WTC11 (cell line): ENCODE data around the gene ALK. TPM values are rescaled to one million over a fixed set of nuclear protein-coding genes. Genes with fewer than 3 reads are reported as not detected.

Experiments used
- ATAC-seq: fragments of 200-7000 bp; cut with Tn5 transposase; 2 replicates; pipeline ENCODE4 v1.10.0; 2021; ENCODE audit warnings: mild to moderate bottlenecking, moderate library complexity
- CTCF ChIA-PET: fragments of 300-600 bp; sonication (Branson Sonifier 250); formaldehyde crosslinking; loops from one replicate; lab custom pipeline; 2021; ENCODE audit warnings: antibody characterized with exemption; lab: Charles Lee
- POLR2A ChIA-PET: fragments of 350-600 bp; sonication (Branson Sonifier 250); formaldehyde crosslinking; loops from one replicate; lab custom pipeline; 2021; ENCODE audit warnings: antibody characterized with exemption; lab: Charles Lee
- DNase-seq: peaks from one replicate; pipeline ENCODE4 v3.0.0; 2021; ENCODE audit warnings: low spot score
- H3K27ac Mint-ChIP-seq: 2 replicates; pipeline ENCODE4 v1.8.0; 2021; ENCODE audit warnings: mixed read lengths
- H3K27me3 Mint-ChIP-seq: 2 replicates; pipeline ENCODE4 v1.8.0; 2021; ENCODE audit warnings: low read depth, mild to moderate bottlenecking, moderate library complexity, mixed read lengths
- H3K36me3 Mint-ChIP-seq: 2 replicates; pipeline ENCODE4 v1.8.0; 2021; ENCODE audit warnings: mixed read lengths
- H3K4me1 Mint-ChIP-seq: 2 replicates; pipeline ENCODE4 v1.8.0; 2022; ENCODE audit warnings: mixed read lengths
- H3K4me3 Mint-ChIP-seq: 2 replicates; pipeline ENCODE4 v1.8.0; 2021; ENCODE audit warnings: mild to moderate bottlenecking, moderate library complexity, mixed read lengths
- H3K9me3 Mint-ChIP-seq: 2 replicates; pipeline ENCODE4 v1.8.0; 2021; ENCODE audit warnings: mixed read lengths
- ARID4B ChIP-seq: sonication (generic); formaldehyde crosslinking; IDR thresholded peaks from 2 replicates; pipeline ENCODE4 v1.8.0; 2023; ENCODE audit warnings: missing genetic modification reagents, mild to moderate bottlenecking, borderline replicate concordance
- CBFB ChIP-seq: sonication (generic); formaldehyde crosslinking; IDR thresholded peaks from 2 replicates; pipeline ENCODE4 v1.8.1; 2022; ENCODE audit warnings: mild to moderate bottlenecking, low read depth, missing genetic modification reagents
- CREB1 ChIP-seq: sonication (generic); formaldehyde crosslinking; IDR thresholded peaks from 2 replicates; pipeline ENCODE4 v1.8.0; 2023; ENCODE audit warnings: mild to moderate bottlenecking, missing genetic modification reagents
- FOXP4 ChIP-seq: sonication (generic); formaldehyde crosslinking; IDR thresholded peaks from 2 replicates; pipeline ENCODE4 v1.8.0; 2022; ENCODE audit warnings: mild to moderate bottlenecking, missing genetic modification reagents
- HMGXB4 ChIP-seq: sonication (generic); formaldehyde crosslinking; IDR thresholded peaks from 2 replicates; pipeline ENCODE4 v1.8.1; 2023; ENCODE audit warnings: mild to moderate bottlenecking, moderate library complexity, missing genetic modification reagents
- JAZF1 ChIP-seq: fragments of 250-450 bp; sonication (Bioruptor Pico); IDR thresholded peaks from 2 replicates; pipeline ENCODE4 v1.9.0; 2021; ENCODE audit warnings: moderate library complexity, mild to moderate bottlenecking, inconsistent platforms
- MLX ChIP-seq: sonication (generic); formaldehyde crosslinking; IDR thresholded peaks from 2 replicates; pipeline ENCODE4 v1.8.1; 2023; ENCODE audit warnings: mild to moderate bottlenecking, missing genetic modification reagents, moderate library complexity
- MYBL2 ChIP-seq: sonication (generic); formaldehyde crosslinking; IDR thresholded peaks from 2 replicates; pipeline ENCODE4 v1.8.1; 2023; ENCODE audit warnings: mild to moderate bottlenecking, moderate library complexity, missing genetic modification reagents
- OVOL2 ChIP-seq: fragments of 250-450 bp; sonication (Bioruptor Pico); IDR thresholded peaks from 2 replicates; pipeline ENCODE4 v1.9.0; 2021; ENCODE audit warnings: mild to moderate bottlenecking, borderline replicate concordance
- PRRX2 ChIP-seq: fragments of 250-450 bp; sonication (Bioruptor Pico); IDR thresholded peaks from 2 replicates; pipeline ENCODE4 v1.8.0; 2021; ENCODE audit warnings: mild to moderate bottlenecking
- SP1 ChIP-seq: sonication (generic); formaldehyde crosslinking; conservative IDR thresholded peaks from 2 replicates; pipeline ENCODE4 v1.8.1; 2022; ENCODE audit warnings: missing genetic modification reagents
- USF1 ChIP-seq: sonication (generic); formaldehyde crosslinking; IDR thresholded peaks from 2 replicates; pipeline ENCODE4 v1.8.0; 2022; ENCODE audit warnings: mild to moderate bottlenecking, missing genetic modification reagents
- USF2 ChIP-seq: sonication (generic); formaldehyde crosslinking; IDR thresholded peaks from 2 replicates; pipeline ENCODE4 v1.8.1; 2023; ENCODE audit warnings: mild to moderate bottlenecking, missing genetic modification reagents, moderate library complexity
- ZBTB43 ChIP-seq: sonication (generic); formaldehyde crosslinking; IDR thresholded peaks from 2 replicates; pipeline ENCODE4 v1.8.1; 2023; ENCODE audit warnings: mild to moderate bottlenecking, missing genetic modification reagents
- ZNF138 ChIP-seq: sonication (generic); formaldehyde crosslinking; conservative IDR thresholded peaks from 2 replicates; pipeline ENCODE4 v1.8.1; 2022; ENCODE audit warnings: mild to moderate bottlenecking, moderate library complexity, missing genetic modification reagents
- ZNF232 ChIP-seq: sonication (generic); formaldehyde crosslinking; IDR thresholded peaks from 2 replicates; pipeline ENCODE4 v1.8.0; 2022; ENCODE audit warnings: mild to moderate bottlenecking, missing genetic modification reagents
- ZNF423 ChIP-seq: fragments of 250-450 bp; sonication (Bioruptor Pico); IDR thresholded peaks from 2 replicates; pipeline ENCODE4 v2.1.2; 2022; ENCODE audit warnings: mild to moderate bottlenecking, moderate library complexity
- ZNF425 ChIP-seq: fragments of 250-450 bp; sonication (Bioruptor Pico); conservative IDR thresholded peaks from 2 replicates; pipeline ENCODE4 v1.9.0; 2021; ENCODE audit warnings: mild to moderate bottlenecking
- total RNA-seq: library from RNA; stranded (reverse); gene quantifications from 3 replicates; pipeline ENCODE4 v1.2.3, GENCODE V29; 2021

ALK gene
- total RNA-seq, 1 experiment from 2014 or later: not detected

- TF ChIP-seq MLX (CRISPR knock-in tag) (no peak), MYBL2 (CRISPR knock-in tag) (no peak), PRRX2 (CRISPR knock-in tag) (no peak), USF1 (no peak), ZNF138 (CRISPR knock-in tag) (no peak), JAZF1 (CRISPR knock-in tag) (no peak), CREB1 (CRISPR knock-in tag) (no peak), ZNF232 (CRISPR knock-in tag) (no peak), ZNF425 (no peak), CBFB (CRISPR knock-in tag) (no peak), ARID4B (CRISPR knock-in tag) (no peak)
These were observed 466.1 kb downstream of the ALK start (continued) for GRCh38 chr2:29455200-29455860.

- peaks cover 26% of the 10 kb centered on the region for H3K4me1 Mint-ChIP-seq
- H3K9me3 Mint-ChIP-seq: no peaks in the 10 kb centered on the region
- no peaks in the 10 kb centered on the region for H3K36me3 Mint-ChIP-seq
- no peak for TF ChIP-seq OVOL2 (CRISPR knock-in tag)
- H3K4me3 Mint-ChIP-seq: no peak overlapping the region
- ChIA-PET CTCF (interaction anchor here (0.6 kb wide), 1 partner anchor 144 kb away, joined by 4 read pairs; no protein-coding TSS in a partner anchor), POLR2A (interaction anchor here (0.6 kb wide), 2 partner anchors 322 to 386 kb away, joined by 3 to 5 read pairs; no protein-coding TSS in a partner anchor)
- H3K27ac Mint-ChIP-seq: no peak overlapping the region
- ATAC-seq: no peak
- no peaks in the 10 kb centered on the region; the same call in 1 of the 2 replicates for H3K27me3 Mint-ChIP-seq
- no peak for DNase-seq
These were observed 469.4 kb downstream of the ALK start for GRCh38 chr2:29452036-29452435.

- CTCF ChIA-PET: no interaction called here
- Mint-ChIP-seq H3K4me3 (no peak overlapping the region), H3K27me3 (no peaks in the 10 kb centered on the region; the same call in 1 of the 2 replicates), H3K4me1 (peaks cover 36% of the 10 kb centered on the region), H3K36me3 (no peaks in the 10 kb centered on the region), H3K27ac (no peak overlapping the region), H3K9me3 (no peaks in the 10 kb centered on the region)
- no peak for ATAC-seq
- no peak for DNase-seq
- POLR2A ChIA-PET: no interaction called here
- TF ChIP-seq ZNF423 (CRISPR knock-in tag) (no peak), USF2 (no peak), FOXP4 (CRISPR knock-in tag) (no peak), SP1 (no peak), HMGXB4 (CRISPR knock-in tag) (no peak), ZNF232 (CRISPR knock-in tag) (no peak), ZBTB43 (CRISPR knock-in tag) (no peak)
These were observed 470.7 kb downstream of the ALK start for GRCh38 chr2:29450596-29451222.
